A549 (cell line): ENCODE measurements around the gene CPO. TPM values are rescaled to one million over a fixed set of nuclear protein-coding genes. Genes with fewer than 3 reads are reported as not detected.

ENCODE experiments used
- ATAC-seq, 2 experiments: fragments of 200-7000 bp in 1 of 2; fragments of >200 bp in 1 of 2; cut with Nextera tagmentation in 1 of 2; cut with Tn5 transposase in 1 of 2; 3 replicates each; pipeline versions ENCODE4 v1.8.0 to v1.9.1; 2018 to 2020; ENCODE audit warnings: mild to moderate bottlenecking in 1 of 2, moderate library complexity in 1 of 2
- CTCF ChIA-PET: fragments of 300-600 bp; sonication (Branson Sonifier 250); formaldehyde crosslinking; extraction: SDS; loops from one replicate; lab custom pipeline; 2021; ENCODE audit warnings: antibody characterized with exemption, inconsistent platforms; lab: Yijun Ruan, JAX
- POLR2A ChIA-PET: fragments of 350-600 bp; formaldehyde crosslinking; extraction: SDS; loops from one replicate; lab custom pipeline; 2021; ENCODE audit warnings: antibody characterized with exemption, inconsistent platforms; lab: Yijun Ruan, JAX
- DNase-seq, 2 experiments: peaks; one replicate each; pipeline versions ENCODE4 v3.0.0 to v3.0.0-alpha.2; 2011 to 2016; ENCODE audit warnings: low read depth in 1 of 2, low spot score in 1 of 2
- FAIRE-seq: peaks from 2 replicates; lab custom pipeline; 2011; peaks lifted over from hg19 to GRCh38; lab: Jason Lieb, UNC
- H3K27ac ChIP-seq, 2 experiments: fragments of >200 bp; sonication (Bioruptor Twin); formaldehyde crosslinking; 3 replicates each; pipeline ENCODE4 v1.5.1; 2016 to 2017
- H3K4me1 ChIP-seq: fragments of >200 bp; sonication (Bioruptor Twin); formaldehyde crosslinking; 3 replicates; pipeline ENCODE4 v1.6.1; 2016
- H3K4me2 ChIP-seq: fragments of >200 bp; sonication (Bioruptor Twin); formaldehyde crosslinking; 3 replicates; pipeline ENCODE4 v1.6.1; 2016
- H3K4me3 ChIP-seq: fragments of >200 bp; sonication (Bioruptor Twin); formaldehyde crosslinking; 3 replicates; pipeline ENCODE4 v1.5.1; 2016
- H3K9me3 ChIP-seq: fragments of >200 bp; sonication (Bioruptor Twin); formaldehyde crosslinking; 3 replicates; pipeline ENCODE4 v1.6.1; 2016
- BHLHE40 ChIP-seq: IDR thresholded peaks from 2 replicates; pipeline ENCODE4 v1.6.1; 2012; ENCODE audit warnings: low read depth, low read length, inconsistent platforms
- CBX2 ChIP-seq: fragments of 200-600 bp; sonication (generic); IDR thresholded peaks from 2 replicates; pipeline ENCODE4 v1.6.1; 2016; ENCODE audit warnings: low read depth, mild to moderate bottlenecking, borderline replicate concordance
- CEBPB ChIP-seq, 2 experiments: fragments of >200 bp in 1 of 2; sonication (Bioruptor Twin) in 1 of 2; formaldehyde crosslinking in 1 of 2; IDR thresholded peaks; 2 replicates each; pipeline ENCODE4 v1.6.1; 2012 to 2016
- CHD2 ChIP-seq: fragments of 150-350 bp; IDR thresholded peaks from 2 replicates; pipeline ENCODE4 v1.6.1; 2014; ENCODE audit warnings: low read length; ENCODE audit not compliant: partially characterized antibody
- EHF ChIP-seq: fragments of 250-450 bp; sonication (Bioruptor Pico); IDR thresholded peaks from 2 replicates; pipeline ENCODE4 v1.5.0; 2020; ENCODE audit warnings: mild to moderate bottlenecking
- FOSL2 ChIP-seq, 2 experiments: fragments of 450-650 bp in 1 of 2; fragments of >200 bp in 1 of 2; sonication (Bioruptor Twin) in 1 of 2; formaldehyde crosslinking; IDR thresholded peaks; 2 replicates each; pipeline versions ENCODE4 v1.5.0 to v1.6.1; 2016 to 2020; ENCODE audit warnings: mild to moderate bottlenecking in 1 of 2, moderate library complexity in 1 of 2
- FOXS1 ChIP-seq: fragments of 250-450 bp; sonication (Bioruptor Pico); IDR thresholded peaks from 2 replicates; pipeline ENCODE4 v1.5.0; 2020; ENCODE audit warnings: mild to moderate bottlenecking, moderate library complexity
- GATA3 ChIP-seq: IDR thresholded peaks from 2 replicates; pipeline ENCODE4 v1.6.1; 2012; ENCODE audit warnings: borderline replicate concordance
- HDAC2 ChIP-seq: fragments of 200-600 bp; sonication (generic); IDR thresholded peaks from 2 replicates; pipeline ENCODE4 v1.6.1; 2016
- HOXA7 ChIP-seq: fragments of 250-450 bp; sonication (Bioruptor Pico); IDR thresholded peaks from 2 replicates; pipeline ENCODE4 v1.5.0; 2020; ENCODE audit warnings: mild to moderate bottlenecking, moderate library complexity
- HOXB13 ChIP-seq: fragments of 250-450 bp; sonication (Bioruptor Pico); IDR thresholded peaks from 2 replicates; pipeline ENCODE4 v1.5.0; 2020; ENCODE audit warnings: low read depth, mild to moderate bottlenecking, moderate library complexity
- KDM5A ChIP-seq: fragments of 200-600 bp; sonication (generic); IDR thresholded peaks from 2 replicates; pipeline ENCODE4 v1.6.1; 2016; ENCODE audit warnings: antibody characterized with exemption, mild to moderate bottlenecking
- MAZ ChIP-seq: fragments of 150-350 bp; IDR thresholded peaks from 2 replicates; pipeline ENCODE4 v1.6.1; 2014; ENCODE audit warnings: antibody characterized with exemption, low read depth, low read length, borderline replicate concordance
- MYC ChIP-seq: IDR thresholded peaks from 2 replicates; pipeline ENCODE4 v1.6.1; 2012; ENCODE audit warnings: mild to moderate bottlenecking, inconsistent platforms, low read length, improper control_type of control experiment, borderline replicate concordance
- NPAS2 ChIP-seq: fragments of 250-450 bp; sonication (Bioruptor Pico); IDR thresholded peaks from 2 replicates; pipeline ENCODE4 v1.8.0; 2022; ENCODE audit warnings: mild to moderate bottlenecking, moderate library complexity, borderline replicate concordance
- POLR2A ChIP-seq: IDR thresholded peaks from 2 replicates; pipeline ENCODE4 v1.6.1; 2012; ENCODE audit warnings: mild to moderate bottlenecking, low read length
- RAD21 ChIP-seq, 2 experiments: fragments of >200 bp in 1 of 2; sonication (Bioruptor Twin) in 1 of 2; formaldehyde crosslinking in 1 of 2; IDR thresholded peaks in 1 of 2; conservative IDR thresholded peaks in 1 of 2; 2 replicates in 1 of 2; 3 replicates in 1 of 2; pipeline ENCODE4 v1.6.1; 2012 to 2018; ENCODE audit warnings: inconsistent platforms in 1 of 2
- RNF2 ChIP-seq: fragments of 200-600 bp; sonication (generic); IDR thresholded peaks from 2 replicates; pipeline ENCODE4 v1.6.1; 2016; ENCODE audit warnings: low read depth, mild to moderate bottlenecking, antibody characterized with exemption, moderate library complexity, borderline replicate concordance
- SREBF2 ChIP-seq: fragments of 450-650 bp; IDR thresholded peaks from 2 replicates; pipeline ENCODE4 v1.6.1; 2014; ENCODE audit warnings: mild to moderate bottlenecking, moderate library complexity
- ZNF302 ChIP-seq: fragments of 250-450 bp; sonication (Bioruptor Pico); IDR thresholded peaks from 2 replicates; pipeline ENCODE4 v1.9.0; 2021; ENCODE audit warnings: inconsistent platforms, mild to moderate bottlenecking, moderate library complexity
- WGBS: methylation state at CpG from one replicate; pipeline ENCODE4 v1.1.6; 2017; ENCODE audit errors: missing lambda C conversion rate; 5-methylcytosine and 5-hydroxymethylcytosine counted together
- polyA plus RNA-seq, 4 experiments: library from polyadenylated mRNA; depleted of rRNA in 3 of 4; stranded (reverse); fragments of >200 nt; fragmentation: RNase III in 1 of 4; extraction: RNeasy Plus Mini Kit Qiagen cat#74134 plus additional on column Dnase treatment in 1 of 4; gene quantifications; 2 replicates in 3 of 4; 3 replicates in 1 of 4; pipeline ENCODE4 v1.2.3, GENCODE V29; 2011 to 2017
- TF ChIP-seq, protein P1 (sequence below): fragments of >200 bp; sonication (Bioruptor Twin); formaldehyde crosslinking; IDR thresholded peaks from 3 replicates; pipeline ENCODE4 v1.6.1; 2016
- TF ChIP-seq, protein P2 (sequence below): IDR thresholded peaks from 2 replicates; pipeline ENCODE4 v1.6.1; 2012
- TF ChIP-seq, protein P3 (sequence below): fragments of 150-350 bp; IDR thresholded peaks from 2 replicates; pipeline ENCODE4 v1.6.1; 2014; ENCODE audit warnings: low read depth, mild to moderate bottlenecking, low read length
- TF ChIP-seq, protein P4 (sequence below): fragments of >200 bp; sonication (Bioruptor Twin); formaldehyde crosslinking; IDR thresholded peaks from 3 replicates; pipeline ENCODE4 v1.5.1; 2016
- TF ChIP-seq, protein P5 (sequence below): fragments of 250-450 bp; sonication (Bioruptor Pico); IDR thresholded peaks from 2 replicates; pipeline ENCODE4 v1.5.0; 2021; ENCODE audit warnings: mild to moderate bottlenecking, moderate library complexity, borderline replicate concordance
- TF ChIP-seq, protein P6 (sequence below): IDR thresholded peaks from 2 replicates; pipeline ENCODE4 v1.6.1; 2012; ENCODE audit warnings: low read depth, borderline replicate concordance
- TF ChIP-seq, protein P7 (sequence below): IDR thresholded peaks from 2 replicates; pipeline ENCODE4 v1.6.1; 2012

CPO gene
- polyA plus RNA-seq, 2 of the 4 experiments (the other 2 are of a cell fraction) = 0.09 to 0.18 TPM

DNA sequence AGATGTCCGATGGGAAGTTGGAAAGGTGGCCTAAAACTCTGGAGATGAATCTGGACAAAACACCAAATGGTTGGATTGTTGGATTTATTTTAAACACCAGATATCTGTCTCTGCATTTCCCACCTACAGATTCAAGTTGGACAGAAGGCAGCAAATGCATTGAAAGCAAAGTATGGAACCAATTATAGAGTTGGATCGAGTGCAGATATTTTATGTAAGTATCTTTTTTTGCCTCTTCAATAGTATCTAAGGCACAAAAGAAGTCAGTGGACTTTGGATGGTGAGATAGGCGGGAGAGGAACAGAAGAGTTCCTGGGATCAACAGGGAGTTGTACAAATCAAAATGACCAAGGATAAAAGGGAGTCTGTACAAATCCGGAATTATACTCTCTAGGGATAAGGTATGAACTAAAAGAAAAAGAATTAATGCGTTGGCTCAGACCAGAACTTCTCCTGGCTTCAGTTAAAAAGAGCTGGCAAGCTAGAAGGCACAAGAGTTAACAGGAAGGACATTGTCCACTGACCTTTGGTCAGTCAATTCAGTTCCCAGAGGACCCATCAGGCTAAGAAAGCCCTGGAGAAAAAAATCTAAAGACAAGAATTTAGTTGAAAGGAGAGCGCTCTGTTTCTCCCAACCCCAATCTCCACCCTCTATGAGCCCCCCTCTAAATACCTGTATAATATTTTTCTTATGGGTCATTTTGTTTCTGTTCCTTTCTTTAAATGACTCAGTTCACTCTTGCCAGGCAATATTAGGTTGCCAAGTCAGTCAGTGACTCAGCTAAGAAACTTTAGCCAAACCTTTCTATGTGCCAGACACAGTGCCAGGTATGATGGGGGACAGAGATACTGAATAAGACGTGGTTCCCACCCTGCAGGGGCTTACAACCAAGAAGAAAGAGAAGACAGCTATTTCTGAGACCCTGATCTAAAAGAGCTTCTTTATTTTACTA is 29.1 kb downstream of the CPO start:
- Histone ChIP-seq H3K4me2 (peak overlapping the region; percentile 32), H3K4me3 (no peak overlapping the region), H3K4me1 (peaks cover 9% of the 10 kb centered on the region; the same call in 2 of the 3 replicates), H3K9me3 (no peaks in the 10 kb centered on the region), H3K27ac (no peak overlapping the region)
- FAIRE-seq (no peak), DNase-seq (no peak), ATAC-seq (no peak; a peak in 1 of 6 replicates)
- POLR2A ChIA-PET = no interaction called here
- TF ChIP-seq NPAS2 (no peak), SREBF2 (no peak), HDAC2 (no peak), GATA3 (no peak), ZNF302 (no peak), POLR2A (no peak), RNF2 (no peak), HOXA7 (CRISPR knock-in tag) (no peak), KDM5A (no peak), CEBPB (IDR thresholded peaks at IDR 0.05) (no peak), CHD2 (no peak), MAZ (no peak), MYC (no peak), CBX2 (no peak)
- TF ChIP-seq, protein P1, sequence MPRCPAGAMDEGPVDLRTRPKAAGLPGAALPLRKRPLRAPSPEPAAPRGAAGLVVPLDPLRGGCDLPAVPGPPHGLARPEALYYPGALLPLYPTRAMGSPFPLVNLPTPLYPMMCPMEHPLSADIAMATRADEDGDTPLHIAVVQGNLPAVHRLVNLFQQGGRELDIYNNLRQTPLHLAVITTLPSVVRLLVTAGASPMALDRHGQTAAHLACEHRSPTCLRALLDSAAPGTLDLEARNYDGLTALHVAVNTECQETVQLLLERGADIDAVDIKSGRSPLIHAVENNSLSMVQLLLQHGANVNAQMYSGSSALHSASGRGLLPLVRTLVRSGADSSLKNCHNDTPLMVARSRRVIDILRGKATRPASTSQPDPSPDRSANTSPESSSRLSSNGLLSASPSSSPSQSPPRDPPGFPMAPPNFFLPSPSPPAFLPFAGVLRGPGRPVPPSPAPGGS = no peak
- TF ChIP-seq, protein P2, sequence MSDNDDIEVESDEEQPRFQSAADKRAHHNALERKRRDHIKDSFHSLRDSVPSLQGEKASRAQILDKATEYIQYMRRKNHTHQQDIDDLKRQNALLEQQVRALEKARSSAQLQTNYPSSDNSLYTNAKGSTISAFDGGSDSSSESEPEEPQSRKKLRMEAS = no peak
- TF ChIP-seq, protein P3, sequence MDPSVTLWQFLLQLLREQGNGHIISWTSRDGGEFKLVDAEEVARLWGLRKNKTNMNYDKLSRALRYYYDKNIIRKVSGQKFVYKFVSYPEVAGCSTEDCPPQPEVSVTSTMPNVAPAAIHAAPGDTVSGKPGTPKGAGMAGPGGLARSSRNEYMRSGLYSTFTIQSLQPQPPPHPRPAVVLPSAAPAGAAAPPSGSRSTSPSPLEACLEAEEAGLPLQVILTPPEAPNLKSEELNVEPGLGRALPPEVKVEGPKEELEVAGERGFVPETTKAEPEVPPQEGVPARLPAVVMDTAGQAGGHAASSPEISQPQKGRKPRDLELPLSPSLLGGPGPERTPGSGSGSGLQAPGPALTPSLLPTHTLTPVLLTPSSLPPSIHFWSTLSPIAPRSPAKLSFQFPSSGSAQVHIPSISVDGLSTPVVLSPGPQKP = no peak
- TF ChIP-seq, protein P4, sequence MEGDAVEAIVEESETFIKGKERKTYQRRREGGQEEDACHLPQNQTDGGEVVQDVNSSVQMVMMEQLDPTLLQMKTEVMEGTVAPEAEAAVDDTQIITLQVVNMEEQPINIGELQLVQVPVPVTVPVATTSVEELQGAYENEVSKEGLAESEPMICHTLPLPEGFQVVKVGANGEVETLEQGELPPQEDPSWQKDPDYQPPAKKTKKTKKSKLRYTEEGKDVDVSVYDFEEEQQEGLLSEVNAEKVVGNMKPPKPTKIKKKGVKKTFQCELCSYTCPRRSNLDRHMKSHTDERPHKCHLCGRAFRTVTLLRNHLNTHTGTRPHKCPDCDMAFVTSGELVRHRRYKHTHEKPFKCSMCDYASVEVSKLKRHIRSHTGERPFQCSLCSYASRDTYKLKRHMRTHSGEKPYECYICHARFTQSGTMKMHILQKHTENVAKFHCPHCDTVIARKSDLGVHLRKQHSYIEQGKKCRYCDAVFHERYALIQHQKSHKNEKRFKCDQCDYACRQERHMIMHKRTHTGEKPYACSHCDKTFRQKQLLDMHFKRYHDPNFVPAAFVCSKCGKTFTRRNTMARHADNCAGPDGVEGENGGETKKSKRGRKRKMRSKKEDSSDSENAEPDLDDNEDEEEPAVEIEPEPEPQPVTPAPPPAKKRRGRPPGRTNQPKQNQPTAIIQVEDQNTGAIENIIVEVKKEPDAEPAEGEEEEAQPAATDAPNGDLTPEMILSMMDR = no peak
- CTCF ChIA-PET = interaction anchor here (0.8 to 4.6 kb wide), 2 partner anchors 13 to 504 kb away, joined by 3 to 14 read pairs; no protein-coding TSS in a partner anchor
- WGBS = 47% methylated on average over 7 of the region's 7 CpGs

DNA sequence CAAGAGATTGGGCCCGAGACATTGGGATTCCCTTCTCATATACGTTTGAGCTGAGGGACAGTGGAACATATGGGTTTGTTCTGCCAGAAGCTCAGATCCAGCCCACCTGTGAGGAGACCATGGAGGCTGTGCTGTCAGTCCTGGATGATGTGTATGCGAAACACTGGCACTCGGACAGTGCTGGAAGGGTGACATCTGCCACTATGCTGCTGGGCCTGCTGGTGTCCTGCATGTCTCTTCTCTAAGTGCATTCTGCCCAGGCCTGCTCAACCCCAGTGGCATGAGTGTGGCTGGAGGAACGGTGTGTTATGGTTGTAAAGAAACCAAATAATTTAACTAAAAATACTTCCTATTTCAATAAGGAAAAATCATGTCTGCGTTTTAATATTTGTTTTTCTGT is 29.9 kb downstream of the CPO start:
- no peak for FAIRE-seq
- CTCF ChIA-PET = interaction anchor here (0.8 to 4.6 kb wide), 2 partner anchors 12 to 504 kb away, joined by 3 to 14 read pairs; no protein-coding TSS in a partner anchor
- WGBS = 66% methylated on average over 4 of the region's 6 CpGs
- no peak for ATAC-seq
- Histone ChIP-seq H3K4me2 (no peak overlapping the region), H3K9me3 (no peaks in the 10 kb centered on the region), H3K27ac (no peak overlapping the region), H3K4me1 (peaks cover 9% of the 10 kb centered on the region; the same call in 2 of the 3 replicates), H3K4me3 (no peak overlapping the region)
- POLR2A ChIA-PET = no interaction called here
- no peak for DNase-seq
- TF ChIP-seq FOXS1 (no peak), SREBF2 (no peak), KDM5A (no peak), POLR2A (no peak), EHF (no peak), FOSL2 (IDR thresholded peaks at IDR 0.05) (no peak), FOSL2 (CRISPR knock-in tag; IDR thresholded peaks at IDR 0.05) (no peak), HOXB13 (CRISPR knock-in tag) (no peak), CBX2 (no peak), RAD21 (conservative IDR thresholded peaks at IDR 0.05 in 1 of 2, IDR thresholded peaks at IDR 0.05 in 1 of 2) (no peak), BHLHE40 (no peak)
- TF ChIP-seq, protein P5, sequence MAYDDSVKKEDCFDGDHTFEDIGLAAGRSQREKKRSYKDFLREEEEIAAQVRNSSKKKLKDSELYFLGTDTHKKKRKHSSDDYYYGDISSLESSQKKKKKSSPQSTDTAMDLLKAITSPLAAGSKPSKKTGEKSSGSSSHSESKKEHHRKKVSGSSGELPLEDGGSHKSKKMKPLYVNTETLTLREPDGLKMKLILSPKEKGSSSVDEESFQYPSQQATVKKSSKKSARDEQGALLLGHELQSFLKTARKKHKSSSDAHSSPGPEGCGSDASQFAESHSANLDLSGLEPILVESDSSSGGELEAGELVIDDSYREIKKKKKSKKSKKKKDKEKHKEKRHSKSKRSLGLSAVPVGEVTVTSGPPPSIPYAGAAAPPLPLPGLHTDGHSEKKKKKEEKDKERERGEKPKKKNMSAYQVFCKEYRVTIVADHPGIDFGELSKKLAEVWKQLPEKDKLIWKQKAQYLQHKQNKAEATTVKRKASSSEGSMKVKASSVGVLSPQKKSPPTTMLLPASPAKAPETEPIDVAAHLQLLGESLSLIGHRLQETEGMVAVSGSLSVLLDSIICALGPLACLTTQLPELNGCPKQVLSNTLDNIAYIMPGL (CRISPR knock-in tag) = no peak
- TF ChIP-seq, protein P6, sequence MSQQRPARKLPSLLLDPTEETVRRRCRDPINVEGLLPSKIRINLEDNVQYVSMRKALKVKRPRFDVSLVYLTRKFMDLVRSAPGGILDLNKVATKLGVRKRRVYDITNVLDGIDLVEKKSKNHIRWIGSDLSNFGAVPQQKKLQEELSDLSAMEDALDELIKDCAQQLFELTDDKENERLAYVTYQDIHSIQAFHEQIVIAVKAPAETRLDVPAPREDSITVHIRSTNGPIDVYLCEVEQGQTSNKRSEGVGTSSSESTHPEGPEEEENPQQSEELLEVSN = no peak
- TF ChIP-seq, protein P7, sequence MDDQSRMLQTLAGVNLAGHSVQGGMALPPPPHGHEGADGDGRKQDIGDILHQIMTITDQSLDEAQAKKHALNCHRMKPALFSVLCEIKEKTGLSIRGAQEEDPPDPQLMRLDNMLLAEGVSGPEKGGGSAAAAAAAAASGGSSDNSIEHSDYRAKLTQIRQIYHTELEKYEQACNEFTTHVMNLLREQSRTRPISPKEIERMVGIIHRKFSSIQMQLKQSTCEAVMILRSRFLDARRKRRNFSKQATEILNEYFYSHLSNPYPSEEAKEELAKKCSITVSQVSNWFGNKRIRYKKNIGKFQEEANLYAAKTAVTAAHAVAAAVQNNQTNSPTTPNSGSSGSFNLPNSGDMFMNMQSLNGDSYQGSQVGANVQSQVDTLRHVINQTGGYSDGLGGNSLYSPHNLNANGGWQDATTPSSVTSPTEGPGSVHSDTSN = no peak
